GM12864 (cell line): Measurements from ENCODE around the gene CTRB2.

ENCODE experiments used
- DNase-seq: peaks from one replicate; pipeline ENCODE4 v3.0.0-alpha.2; 2011; ENCODE audit warnings: low read depth
- H3K4me3 ChIP-seq: 2 replicates; pipeline ENCODE4 v1.5.1; 2011; ENCODE audit warnings: mild to moderate bottlenecking, low read depth, low read length, control low read depth
- CTCF ChIP-seq: IDR thresholded peaks from 2 replicates; pipeline ENCODE4 v1.5.1; 2011; ENCODE audit warnings: low read depth, mild to moderate bottlenecking, moderate library complexity, low read length, control low read depth, inconsistent platforms; ENCODE audit errors: missing control alignments

The CTRB2 gene

GRCh38 chr16:75206749-75207451 is at the start of gene CTRB2:
Gene CTRB2 (minus strand): TSS chr16:75207161. CDS start chr16:75207141, 20 bp downstream.
- DNase-seq: no peak
- TF ChIP-seq CTCF: no peak
- H3K4me3 ChIP-seq: no peak within 1 kb of the TSS

- no peak for DNase-seq
- TF ChIP-seq CTCF: no peak
- H3K4me3 ChIP-seq: no peak overlapping the region
Measured at GRCh38 chr16:75256059-75256571, 49.2 kb upstream of the CTRB2 start.

GRCh38 chr16:75254359-75254837 is 47.4 kb upstream of the CTRB2 start:
- no peak overlapping the region for H3K4me3 ChIP-seq
- no peak for TF ChIP-seq CTCF
- DNase-seq: no peak

GRCh38 chr16:75252946-75253911 is 46.3 kb upstream of the CTRB2 start:
- TF ChIP-seq CTCF: no peak
- no peak overlapping the region for H3K4me3 ChIP-seq
- DNase-seq: no peak

DNA sequence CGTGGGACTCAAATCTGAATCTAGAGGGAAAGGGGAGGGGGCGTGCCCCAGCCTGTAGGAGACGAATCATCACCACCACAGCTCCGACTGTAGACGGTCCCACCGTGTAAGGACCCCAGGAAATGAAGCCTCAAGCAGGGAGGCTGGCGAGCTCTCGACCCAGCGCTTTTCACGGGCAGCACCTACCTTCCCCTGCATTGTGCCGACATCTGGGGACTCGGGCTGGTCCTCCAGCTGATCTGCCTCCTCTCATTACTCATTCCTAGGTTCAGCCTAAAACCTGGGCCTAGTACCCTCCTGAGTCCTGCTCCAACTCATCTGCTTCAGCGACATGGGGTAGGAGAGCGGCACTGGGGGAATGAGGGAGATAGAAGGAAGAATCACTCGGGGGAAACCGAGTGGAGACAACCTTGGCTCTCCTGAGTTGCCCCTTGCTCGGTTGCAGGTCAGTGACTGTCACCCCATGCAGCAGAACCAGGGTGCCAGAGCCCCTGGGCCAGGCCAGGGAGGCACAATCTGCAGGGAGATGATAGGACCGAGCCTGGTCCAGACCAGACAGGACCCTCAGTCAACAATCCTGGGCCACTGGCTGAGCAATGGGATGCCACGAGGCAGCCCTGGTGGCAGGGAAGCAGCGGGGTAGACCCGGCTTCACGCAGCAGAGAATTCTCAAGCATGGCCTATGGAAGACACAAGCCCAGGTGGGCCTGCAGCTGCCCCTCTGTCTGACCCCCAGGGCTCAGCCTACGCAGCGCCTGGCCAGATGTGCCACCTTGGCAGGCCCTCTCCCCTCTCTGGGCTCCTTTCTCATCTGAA is 45.3 kb upstream of the CTRB2 start:
- no peak for DNase-seq
- no peak overlapping the region for H3K4me3 ChIP-seq
- TF ChIP-seq CTCF: no peak

- peak within 1 kb of the TSS; percentile 58 for H3K4me3 ChIP-seq
- TF ChIP-seq CTCF: no peak
- DNase-seq: no peak
Measured at GRCh38 chr16:75251280-75252048, 44.5 kb upstream of the CTRB2 start, which contains the start of gene BCAR1. Gene BCAR1 (minus strand): TSS chr16:75251624. CDS start chr16:75251482, 142 bp downstream.
